HEK293 (cell line): Measurements from ENCODE around the gene RPS27.

Source experiments
- REPIN1 ChIP-seq: fragments of 450-650 bp; formaldehyde crosslinking; IDR thresholded peaks from 2 replicates; pipeline ENCODE4 v1.5.1; 2017; ENCODE audit warnings: missing biosample characterization, missing genetic modification characterization, low read depth
- SCRT1 ChIP-seq: fragments of 450-650 bp; formaldehyde crosslinking; IDR thresholded peaks from 2 replicates; pipeline ENCODE4 v1.5.1; 2016; ENCODE audit warnings: missing biosample characterization, missing genetic modification characterization, borderline replicate concordance
- SP2 ChIP-seq: fragments of 450-650 bp; formaldehyde crosslinking; IDR thresholded peaks from 2 replicates; pipeline ENCODE4 v1.5.1; 2016; ENCODE audit warnings: missing biosample characterization, missing genetic modification characterization
- SP3 ChIP-seq: fragments of 450-650 bp; formaldehyde crosslinking; IDR thresholded peaks from 2 replicates; pipeline ENCODE4 v1.5.1; 2016; ENCODE audit warnings: missing biosample characterization, missing genetic modification characterization
- TRIM28 ChIP-seq: IDR thresholded peaks from 2 replicates; pipeline ENCODE4 v1.6.1; 2011; ENCODE audit warnings: low read length, control low read depth, borderline replicate concordance
- WT1 ChIP-seq: fragments of 450-650 bp; formaldehyde crosslinking; IDR thresholded peaks from 2 replicates; pipeline ENCODE4 v1.5.1; 2016; ENCODE audit warnings: missing biosample characterization, missing genetic modification characterization
- YY1 ChIP-seq: fragments of 450-650 bp; formaldehyde crosslinking; IDR thresholded peaks from 2 replicates; pipeline ENCODE4 v1.5.1; 2018; ENCODE audit warnings: missing biosample characterization, missing genetic modification characterization
- YY2 ChIP-seq: fragments of 450-650 bp; formaldehyde crosslinking; IDR thresholded peaks from 2 replicates; pipeline ENCODE4 v1.5.1; 2016; ENCODE audit warnings: missing biosample characterization, missing genetic modification characterization
- ZNF133 ChIP-seq: fragments of 450-650 bp; formaldehyde crosslinking; IDR thresholded peaks from 2 replicates; pipeline ENCODE4 v1.5.1; 2016; ENCODE audit warnings: missing biosample characterization, missing genetic modification characterization
- ZNF138 ChIP-seq: fragments of 450-650 bp; formaldehyde crosslinking; IDR thresholded peaks from 2 replicates; pipeline ENCODE4 v1.5.1; 2016; ENCODE audit warnings: missing biosample characterization, missing genetic modification characterization, borderline replicate concordance
- ZNF394 ChIP-seq: fragments of 450-650 bp; formaldehyde crosslinking; IDR thresholded peaks from 2 replicates; pipeline ENCODE4 v1.5.1; 2016; ENCODE audit warnings: missing biosample characterization, missing genetic modification characterization, mild to moderate bottlenecking, moderate library complexity, borderline replicate concordance
- ZNF473 ChIP-seq: fragments of 450-650 bp; formaldehyde crosslinking; IDR thresholded peaks from 2 replicates; pipeline ENCODE4 v1.5.1; 2017; ENCODE audit warnings: missing biosample characterization, missing genetic modification characterization
- ZNF561 ChIP-seq: fragments of 450-650 bp; IDR thresholded peaks from 2 replicates; pipeline ENCODE4 v1.5.1; 2018; ENCODE audit warnings: missing biosample characterization, missing genetic modification characterization, borderline replicate concordance
- ZNF571 ChIP-seq: fragments of 450-650 bp; formaldehyde crosslinking; IDR thresholded peaks from 2 replicates; pipeline ENCODE4 v1.5.0; 2017; ENCODE audit warnings: missing biosample characterization, missing genetic modification characterization
- ZNF623 ChIP-seq: fragments of 450-650 bp; formaldehyde crosslinking; IDR thresholded peaks from 2 replicates; pipeline ENCODE4 v1.5.1; 2016; ENCODE audit warnings: missing biosample characterization, missing genetic modification characterization
- ZNF658 ChIP-seq: fragments of 450-650 bp; formaldehyde crosslinking; IDR thresholded peaks from 2 replicates; pipeline ENCODE4; 2016; ENCODE audit warnings: missing biosample characterization, missing genetic modification characterization
- ZNF707 ChIP-seq: fragments of 450-650 bp; formaldehyde crosslinking; IDR thresholded peaks from 2 replicates; pipeline ENCODE4 v1.5.1; 2016; ENCODE audit warnings: missing biosample characterization, missing genetic modification characterization
- TF ChIP-seq, protein P1 (sequence below): fragments of 450-650 bp; formaldehyde crosslinking; IDR thresholded peaks from 2 replicates; pipeline ENCODE4 v1.5.1; 2016; ENCODE audit warnings: missing biosample characterization, missing genetic modification characterization
- TF ChIP-seq, protein P2 (sequence below): fragments of 450-650 bp; formaldehyde crosslinking; IDR thresholded peaks from 2 replicates; pipeline ENCODE4 v1.5.1; 2016; ENCODE audit warnings: missing biosample characterization, missing genetic modification characterization
- TF ChIP-seq, protein P3 (sequence below): fragments of 450-650 bp; formaldehyde crosslinking; IDR thresholded peaks from 2 replicates; pipeline ENCODE4 v1.5.1; 2016; ENCODE audit warnings: missing biosample characterization, missing genetic modification characterization
- TF ChIP-seq, protein P4 (sequence below): fragments of 450-650 bp; formaldehyde crosslinking; IDR thresholded peaks from 2 replicates; pipeline ENCODE4 v1.5.1; 2016; ENCODE audit warnings: missing biosample characterization, missing genetic modification characterization
- TF ChIP-seq, protein P5 (sequence below): fragments of 450-650 bp; formaldehyde crosslinking; IDR thresholded peaks from 2 replicates; pipeline ENCODE4 v1.5.1; 2016; ENCODE audit warnings: missing biosample characterization, missing genetic modification characterization, low read depth
- TF ChIP-seq, protein P6 (sequence below): fragments of 450-650 bp; formaldehyde crosslinking; IDR thresholded peaks from 2 replicates; pipeline ENCODE4 v1.5.1; 2016; ENCODE audit warnings: missing biosample characterization, missing genetic modification characterization
- TF ChIP-seq, protein P7 (sequence below): fragments of 450-650 bp; formaldehyde crosslinking; IDR thresholded peaks from 2 replicates; pipeline ENCODE4 v1.5.1; 2017; ENCODE audit warnings: missing biosample characterization, mild to moderate bottlenecking, missing genetic modification characterization, moderate library complexity

Gene RPS27

DNA sequence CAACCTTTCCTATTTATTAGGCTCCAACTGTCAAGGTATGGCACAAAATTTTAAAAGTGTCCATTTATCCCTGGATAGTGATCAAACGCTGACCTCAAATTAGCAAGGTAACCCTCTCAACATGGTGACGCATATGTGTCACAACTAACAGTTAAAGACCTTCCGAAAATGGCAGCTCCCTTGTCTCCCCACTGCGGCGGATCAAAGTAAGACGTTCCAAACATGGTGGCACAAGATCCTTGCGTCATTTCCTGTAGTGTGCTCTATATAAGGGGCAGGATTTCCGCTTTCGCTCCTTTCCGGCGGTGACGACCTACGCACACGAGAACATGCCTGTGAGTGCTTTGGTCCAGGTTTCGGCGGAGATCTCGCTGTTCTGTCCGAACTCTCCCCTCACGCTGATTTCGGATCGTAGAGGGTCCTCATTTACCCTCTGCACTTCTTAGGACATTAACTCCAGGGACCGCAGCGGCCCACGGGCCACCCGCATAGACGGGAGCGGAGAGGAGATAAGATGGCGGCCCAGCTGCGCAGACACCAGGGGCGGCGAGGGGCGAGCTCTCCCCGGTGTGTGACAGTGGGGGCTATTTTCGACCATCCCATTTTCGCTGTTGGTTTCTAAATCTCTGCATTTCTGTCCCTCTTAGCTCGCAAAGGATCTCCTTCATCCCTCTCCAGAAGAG is at the start of gene RPS27 (continued):
- TF ChIP-seq, protein P1, sequence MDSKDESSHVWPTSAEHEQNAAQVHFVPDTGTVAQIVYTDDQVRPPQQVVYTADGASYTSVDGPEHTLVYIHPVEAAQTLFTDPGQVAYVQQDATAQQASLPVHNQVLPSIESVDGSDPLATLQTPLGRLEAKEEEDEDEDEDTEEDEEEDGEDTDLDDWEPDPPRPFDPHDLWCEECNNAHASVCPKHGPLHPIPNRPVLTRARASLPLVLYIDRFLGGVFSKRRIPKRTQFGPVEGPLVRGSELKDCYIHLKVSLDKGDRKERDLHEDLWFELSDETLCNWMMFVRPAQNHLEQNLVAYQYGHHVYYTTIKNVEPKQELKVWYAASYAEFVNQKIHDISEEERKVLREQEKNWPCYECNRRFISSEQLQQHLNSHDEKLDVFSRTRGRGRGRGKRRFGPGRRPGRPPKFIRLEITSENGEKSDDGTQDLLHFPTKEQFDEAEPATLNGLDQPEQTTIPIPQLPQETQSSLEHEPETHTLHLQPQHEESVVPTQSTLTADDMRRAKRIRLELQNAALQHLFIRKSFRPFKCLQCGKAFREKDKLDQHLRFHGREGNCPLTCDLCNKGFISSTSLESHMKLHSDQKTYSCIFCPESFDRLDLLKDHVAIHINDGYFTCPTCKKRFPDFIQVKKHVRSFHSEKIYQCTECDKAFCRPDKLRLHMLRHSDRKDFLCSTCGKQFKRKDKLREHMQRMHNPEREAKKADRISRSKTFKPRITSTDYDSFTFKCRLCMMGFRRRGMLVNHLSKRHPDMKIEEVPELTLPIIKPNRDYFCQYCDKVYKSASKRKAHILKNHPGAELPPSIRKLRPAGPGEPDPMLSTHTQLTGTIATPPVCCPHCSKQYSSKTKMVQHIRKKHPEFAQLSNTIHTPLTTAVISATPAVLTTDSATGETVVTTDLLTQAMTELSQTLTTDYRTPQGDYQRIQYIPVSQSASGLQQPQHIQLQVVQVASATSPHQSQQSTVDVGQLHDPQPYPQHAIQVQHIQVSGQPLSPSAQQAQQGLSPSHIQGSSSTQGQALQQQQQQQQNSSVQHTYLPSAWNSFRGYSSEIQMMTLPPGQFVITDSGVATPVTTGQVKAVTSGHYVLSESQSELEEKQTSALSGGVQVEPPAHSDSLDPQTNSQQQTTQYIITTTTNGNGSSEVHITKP (tag by site-specific recombination) = peak; percentile 97
- TF ChIP-seq ZNF133 (tag by site-specific recombination) = no peak
- TF ChIP-seq ZNF561 (tag by site-specific recombination) = peak; percentile 72; the same call in 1 of the 2 replicates
- TF ChIP-seq, protein P2, sequence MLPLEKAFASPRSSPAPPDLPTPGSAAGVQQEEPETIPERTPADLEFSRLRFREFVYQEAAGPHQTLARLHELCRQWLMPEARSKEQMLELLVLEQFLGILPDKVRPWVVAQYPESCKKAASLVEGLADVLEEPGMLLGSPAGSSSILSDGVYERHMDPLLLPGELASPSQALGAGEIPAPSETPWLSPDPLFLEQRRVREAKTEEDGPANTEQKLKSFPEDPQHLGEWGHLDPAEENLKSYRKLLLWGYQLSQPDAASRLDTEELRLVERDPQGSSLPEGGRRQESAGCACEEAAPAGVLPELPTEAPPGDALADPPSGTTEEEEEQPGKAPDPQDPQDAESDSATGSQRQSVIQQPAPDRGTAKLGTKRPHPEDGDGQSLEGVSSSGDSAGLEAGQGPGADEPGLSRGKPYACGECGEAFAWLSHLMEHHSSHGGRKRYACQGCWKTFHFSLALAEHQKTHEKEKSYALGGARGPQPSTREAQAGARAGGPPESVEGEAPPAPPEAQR = 0 out of 2 replicates have a peak, but pooled peaks have one; percentile 29
- no peak for TF ChIP-seq SCRT1 (tag by site-specific recombination)
- TF ChIP-seq ZNF623 (tag by site-specific recombination) = no peak
- TF ChIP-seq WT1 (tag by site-specific recombination) = no peak
- TF ChIP-seq, protein P3, sequence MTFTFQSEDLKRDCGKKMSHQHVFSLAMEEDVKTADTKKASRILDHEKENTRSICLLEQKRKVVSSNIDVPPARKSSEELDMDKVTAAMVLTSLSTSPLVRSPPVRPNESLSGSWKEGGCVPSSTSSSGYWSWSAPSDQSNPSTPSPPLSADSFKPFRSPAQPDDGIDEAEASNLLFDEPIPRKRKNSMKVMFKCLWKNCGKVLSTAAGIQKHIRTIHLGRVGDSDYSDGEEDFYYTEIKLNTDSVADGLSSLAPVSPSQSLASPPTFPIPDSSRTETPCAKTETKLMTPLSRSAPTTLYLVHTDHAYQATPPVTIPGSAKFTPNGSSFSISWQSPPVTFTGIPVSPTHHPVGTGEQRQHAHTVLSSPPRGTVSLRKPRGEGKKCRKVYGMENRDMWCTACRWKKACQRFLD (tag by site-specific recombination) = no peak
- TF ChIP-seq ZNF571 (tag by site-specific recombination) = no peak
- peak; percentile 76; the same call in 1 of the 2 replicates for TF ChIP-seq TRIM28
- peak; percentile 98 for TF ChIP-seq YY2 (tag by site-specific recombination)
- no peak for TF ChIP-seq REPIN1 (tag by site-specific recombination)
- peak; percentile 98 for TF ChIP-seq YY1 (tag by site-specific recombination)
- no peak for TF ChIP-seq ZNF138
- TF ChIP-seq, protein P4, sequence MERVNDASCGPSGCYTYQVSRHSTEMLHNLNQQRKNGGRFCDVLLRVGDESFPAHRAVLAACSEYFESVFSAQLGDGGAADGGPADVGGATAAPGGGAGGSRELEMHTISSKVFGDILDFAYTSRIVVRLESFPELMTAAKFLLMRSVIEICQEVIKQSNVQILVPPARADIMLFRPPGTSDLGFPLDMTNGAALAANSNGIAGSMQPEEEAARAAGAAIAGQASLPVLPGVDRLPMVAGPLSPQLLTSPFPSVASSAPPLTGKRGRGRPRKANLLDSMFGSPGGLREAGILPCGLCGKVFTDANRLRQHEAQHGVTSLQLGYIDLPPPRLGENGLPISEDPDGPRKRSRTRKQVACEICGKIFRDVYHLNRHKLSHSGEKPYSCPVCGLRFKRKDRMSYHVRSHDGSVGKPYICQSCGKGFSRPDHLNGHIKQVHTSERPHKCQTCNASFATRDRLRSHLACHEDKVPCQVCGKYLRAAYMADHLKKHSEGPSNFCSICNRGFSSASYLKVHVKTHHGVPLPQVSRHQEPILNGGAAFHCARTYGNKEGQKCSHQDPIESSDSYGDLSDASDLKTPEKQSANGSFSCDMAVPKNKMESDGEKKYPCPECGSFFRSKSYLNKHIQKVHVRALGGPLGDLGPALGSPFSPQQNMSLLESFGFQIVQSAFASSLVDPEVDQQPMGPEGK (tag by site-specific recombination) = peak; percentile 37; the same call in 1 of the 2 replicates
- no peak for TF ChIP-seq ZNF658 (tag by site-specific recombination)
- peak; percentile 72 for TF ChIP-seq SP3 (tag by site-specific recombination)
- TF ChIP-seq, protein P5, sequence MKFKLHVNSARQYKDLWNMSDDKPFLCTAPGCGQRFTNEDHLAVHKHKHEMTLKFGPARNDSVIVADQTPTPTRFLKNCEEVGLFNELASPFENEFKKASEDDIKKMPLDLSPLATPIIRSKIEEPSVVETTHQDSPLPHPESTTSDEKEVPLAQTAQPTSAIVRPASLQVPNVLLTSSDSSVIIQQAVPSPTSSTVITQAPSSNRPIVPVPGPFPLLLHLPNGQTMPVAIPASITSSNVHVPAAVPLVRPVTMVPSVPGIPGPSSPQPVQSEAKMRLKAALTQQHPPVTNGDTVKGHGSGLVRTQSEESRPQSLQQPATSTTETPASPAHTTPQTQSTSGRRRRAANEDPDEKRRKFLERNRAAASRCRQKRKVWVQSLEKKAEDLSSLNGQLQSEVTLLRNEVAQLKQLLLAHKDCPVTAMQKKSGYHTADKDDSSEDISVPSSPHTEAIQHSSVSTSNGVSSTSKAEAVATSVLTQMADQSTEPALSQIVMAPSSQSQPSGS (tag by site-specific recombination) = peak; percentile 85
- TF ChIP-seq ZNF707 (tag by site-specific recombination) = no peak
- TF ChIP-seq, protein P6, sequence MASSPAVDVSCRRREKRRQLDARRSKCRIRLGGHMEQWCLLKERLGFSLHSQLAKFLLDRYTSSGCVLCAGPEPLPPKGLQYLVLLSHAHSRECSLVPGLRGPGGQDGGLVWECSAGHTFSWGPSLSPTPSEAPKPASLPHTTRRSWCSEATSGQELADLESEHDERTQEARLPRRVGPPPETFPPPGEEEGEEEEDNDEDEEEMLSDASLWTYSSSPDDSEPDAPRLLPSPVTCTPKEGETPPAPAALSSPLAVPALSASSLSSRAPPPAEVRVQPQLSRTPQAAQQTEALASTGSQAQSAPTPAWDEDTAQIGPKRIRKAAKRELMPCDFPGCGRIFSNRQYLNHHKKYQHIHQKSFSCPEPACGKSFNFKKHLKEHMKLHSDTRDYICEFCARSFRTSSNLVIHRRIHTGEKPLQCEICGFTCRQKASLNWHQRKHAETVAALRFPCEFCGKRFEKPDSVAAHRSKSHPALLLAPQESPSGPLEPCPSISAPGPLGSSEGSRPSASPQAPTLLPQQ (tag by site-specific recombination) = peak; percentile 74
- no peak for TF ChIP-seq ZNF473 (tag by site-specific recombination)
- peak; percentile 79; the same call in 1 of the 2 replicates for TF ChIP-seq ZNF394
- TF ChIP-seq SP2 (tag by site-specific recombination) = peak; percentile 78
- TF ChIP-seq, protein P7, sequence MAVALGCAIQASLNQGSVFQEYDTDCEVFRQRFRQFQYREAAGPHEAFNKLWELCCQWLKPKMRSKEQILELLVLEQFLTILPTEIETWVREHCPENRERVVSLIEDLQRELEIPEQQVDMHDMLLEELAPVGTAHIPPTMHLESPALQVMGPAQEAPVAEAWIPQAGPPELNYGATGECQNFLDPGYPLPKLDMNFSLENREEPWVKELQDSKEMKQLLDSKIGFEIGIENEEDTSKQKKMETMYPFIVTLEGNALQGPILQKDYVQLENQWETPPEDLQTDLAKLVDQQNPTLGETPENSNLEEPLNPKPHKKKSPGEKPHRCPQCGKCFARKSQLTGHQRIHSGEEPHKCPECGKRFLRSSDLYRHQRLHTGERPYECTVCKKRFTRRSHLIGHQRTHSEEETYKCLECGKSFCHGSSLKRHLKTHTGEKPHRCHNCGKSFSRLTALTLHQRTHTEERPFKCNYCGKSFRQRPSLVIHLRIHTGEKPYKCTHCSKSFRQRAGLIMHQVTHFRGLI (tag by site-specific recombination) = no peak
